Activated CD8-positive, alpha-beta memory T cell treated with anti-CD3 and anti-CD28 coated beads, Interleukin-2, amount 50 U/mL, for 48 hours (primary cell): ENCODE results near the gene ESRRA.

Source experiments
- DNase-seq: peaks from one replicate; pipeline ENCODE4 v3.0.0-alpha.2; 2020

Gene ESRRA

DNA sequence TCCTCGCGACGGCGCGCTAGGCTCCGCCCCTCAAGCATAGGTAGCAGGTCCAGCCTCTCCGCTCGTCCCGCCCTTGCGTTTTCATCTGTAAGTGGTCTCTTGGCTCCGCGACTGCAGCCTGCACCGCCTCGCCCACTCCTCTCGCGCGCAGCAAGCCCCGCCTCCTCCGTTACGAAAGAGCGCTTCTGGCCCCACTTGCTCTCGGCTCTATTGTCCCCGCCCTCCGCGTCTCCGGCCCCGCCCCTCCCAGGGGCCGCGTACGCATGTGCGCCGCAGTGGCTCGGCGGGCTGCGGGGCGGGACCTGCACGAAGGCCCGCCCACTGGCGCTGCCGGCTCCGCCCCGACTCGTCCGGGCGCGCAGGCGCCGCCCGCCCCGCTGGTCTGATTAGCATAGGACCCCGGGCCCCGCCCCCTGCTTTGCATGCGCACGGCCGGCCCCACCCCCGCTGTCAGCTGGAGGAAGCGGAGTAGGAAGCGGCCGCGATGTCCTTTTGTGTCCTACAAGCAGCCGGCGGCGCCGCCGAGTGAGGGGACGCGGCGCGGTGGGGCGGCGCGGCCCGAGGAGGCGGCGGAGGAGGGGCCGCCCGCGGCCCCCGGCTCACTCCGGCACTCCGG lies at the start of gene ESRRA:
Gene ESRRA, plus strand, starts transcription at position 450 of the 616 bp plus-strand sequence. CDS start 1,656 bp downstream, outside the sequence.
- peak; percentile 99 for DNase-seq

DNA sequence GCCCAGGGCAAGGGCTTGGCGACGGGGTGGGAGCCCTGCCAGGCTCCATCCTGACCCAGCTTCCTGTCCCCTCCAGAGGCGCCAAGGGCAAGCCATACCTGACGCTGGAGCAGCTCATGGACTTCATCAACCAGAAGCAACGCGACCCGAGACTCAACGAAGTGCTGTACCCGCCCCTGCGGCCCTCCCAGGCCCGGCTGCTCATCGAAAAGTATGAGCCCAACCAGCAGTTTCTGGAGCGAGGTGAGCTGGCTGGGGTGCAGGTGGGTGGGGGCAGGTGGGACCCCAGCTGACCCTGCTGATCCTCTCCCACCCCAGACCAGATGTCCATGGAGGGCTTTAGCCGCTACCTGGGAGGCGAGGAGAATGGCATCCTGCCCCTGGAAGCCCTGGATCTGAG lies 49.0 kb upstream of the ESRRA start:
- no peak for DNase-seq

DNA sequence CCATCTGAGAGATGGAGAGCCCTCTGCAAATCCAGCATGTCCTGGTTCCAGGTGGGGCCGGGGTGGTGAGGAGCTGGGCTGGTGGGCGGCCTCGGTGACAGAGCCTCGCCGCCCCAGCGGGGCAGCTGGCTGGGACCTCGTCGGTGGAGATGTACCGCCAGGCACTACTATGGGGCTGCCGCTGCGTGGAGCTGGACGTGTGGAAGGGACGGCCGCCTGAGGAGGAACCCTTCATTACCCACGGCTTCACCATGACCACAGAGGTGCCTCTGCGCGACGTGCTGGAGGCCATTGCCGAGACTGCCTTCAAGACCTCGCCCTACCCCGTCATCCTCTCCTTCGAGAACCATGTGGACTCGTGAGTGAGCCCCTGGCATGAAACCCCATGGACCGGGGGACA lies 47.0 kb upstream of the ESRRA start:
- DNase-seq: no peak

DNA sequence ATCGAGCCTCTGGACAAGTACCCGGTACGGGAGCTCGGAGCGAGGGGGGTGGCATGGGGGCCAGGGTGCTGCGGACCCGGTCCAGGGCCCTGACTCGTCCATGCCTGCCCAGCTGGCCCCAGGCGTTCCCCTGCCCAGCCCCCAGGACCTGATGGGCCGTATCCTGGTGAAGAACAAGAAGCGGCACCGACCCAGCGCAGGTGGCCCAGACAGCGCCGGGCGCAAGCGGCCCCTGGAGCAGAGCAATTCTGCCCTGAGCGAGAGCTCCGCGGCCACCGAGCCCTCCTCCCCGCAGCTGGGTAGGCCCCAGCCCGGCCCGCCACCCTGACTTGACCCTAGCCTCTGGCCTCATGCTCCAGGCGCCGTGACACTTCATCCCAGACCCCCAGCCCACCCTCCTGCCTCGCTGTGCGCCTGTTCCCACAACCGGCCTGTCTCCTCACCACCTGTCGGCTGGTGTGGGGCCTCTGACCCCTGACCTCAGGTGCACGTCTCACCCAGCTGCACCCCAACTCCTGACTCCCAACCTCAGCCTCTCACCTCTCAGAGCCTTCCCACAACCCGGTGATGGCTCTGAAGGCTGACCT lies 46.3 kb upstream of the ESRRA start:
- DNase-seq: no peak

DNA sequence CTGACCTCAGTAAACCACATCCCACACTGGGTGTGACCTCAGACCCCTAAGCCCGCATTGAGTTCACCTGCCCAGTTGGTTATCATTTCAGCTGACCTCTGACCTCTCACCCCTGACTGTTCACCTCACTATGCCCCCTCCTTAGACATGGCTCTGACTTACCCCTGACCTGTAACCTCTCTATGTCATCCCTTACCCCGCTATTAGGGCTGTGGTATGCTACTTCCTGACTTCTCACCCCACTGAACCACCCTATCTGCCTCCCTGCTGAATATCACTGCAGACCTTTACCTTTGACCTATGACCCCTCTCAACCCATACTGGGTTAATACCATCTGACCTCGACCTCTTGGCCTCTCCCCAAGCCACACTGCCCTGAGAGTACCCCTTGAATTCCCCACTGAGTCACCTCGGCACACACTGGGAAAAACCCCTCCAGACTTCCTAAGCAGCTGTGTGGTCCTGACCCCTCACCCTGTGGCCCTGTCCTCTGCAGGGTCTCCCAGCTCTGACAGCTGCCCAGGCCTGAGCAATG lies 45.7 kb upstream of the ESRRA start:
- no peak for DNase-seq

DNA sequence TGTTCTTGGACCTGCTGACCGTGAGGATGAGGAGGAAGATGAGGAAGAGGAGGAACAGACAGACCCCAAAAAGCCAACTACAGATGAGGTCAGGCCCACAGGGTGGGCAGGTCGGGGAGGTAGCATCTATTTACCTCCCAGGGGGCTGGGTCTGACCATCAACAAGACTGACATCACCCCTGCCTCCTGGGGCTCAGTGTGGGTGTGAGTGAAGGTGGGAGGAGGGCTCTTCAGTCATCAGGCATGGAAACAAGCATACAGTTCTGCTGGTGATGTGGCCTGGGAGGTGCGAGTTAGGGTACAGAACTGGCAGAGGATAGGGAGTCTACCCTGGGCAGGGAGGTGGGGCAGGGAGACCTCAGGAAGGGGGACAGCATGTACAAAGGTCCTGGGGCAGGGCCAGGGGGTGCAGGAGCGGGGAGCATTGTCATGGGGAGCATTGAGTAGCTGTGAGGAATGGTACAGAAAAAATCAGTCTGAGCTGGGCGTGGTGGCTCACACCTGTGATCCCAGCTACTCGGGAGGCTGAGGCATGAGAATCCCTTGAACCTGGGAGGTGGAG lies 45.1 kb upstream of the ESRRA start:
- no peak for DNase-seq

DNA sequence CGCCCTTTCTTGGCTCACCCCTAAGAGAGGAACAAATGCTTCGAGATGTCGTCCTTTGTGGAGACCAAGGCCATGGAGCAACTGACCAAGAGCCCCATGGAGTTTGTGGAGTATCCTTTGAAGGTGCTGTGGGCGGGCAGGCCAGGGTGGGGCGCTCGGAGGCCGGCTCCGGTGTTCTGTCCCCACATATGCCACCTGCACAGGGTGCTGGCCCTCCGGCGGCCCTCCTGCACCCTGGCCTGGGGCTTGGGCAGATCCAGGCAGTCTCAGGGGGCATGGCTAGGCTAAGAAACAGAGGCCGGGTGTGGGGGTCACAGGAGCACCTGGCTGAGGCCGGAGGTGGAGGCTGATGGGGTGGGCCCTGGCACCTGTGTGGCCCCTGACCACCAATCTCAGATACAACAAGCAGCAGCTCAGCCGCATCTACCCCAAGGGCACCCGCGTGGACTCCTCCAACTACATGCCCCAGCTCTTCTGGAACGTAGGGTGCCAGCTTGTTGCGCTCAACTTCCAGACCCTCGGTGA lies 43.7 kb upstream of the ESRRA start:
- no peak for DNase-seq

DNA sequence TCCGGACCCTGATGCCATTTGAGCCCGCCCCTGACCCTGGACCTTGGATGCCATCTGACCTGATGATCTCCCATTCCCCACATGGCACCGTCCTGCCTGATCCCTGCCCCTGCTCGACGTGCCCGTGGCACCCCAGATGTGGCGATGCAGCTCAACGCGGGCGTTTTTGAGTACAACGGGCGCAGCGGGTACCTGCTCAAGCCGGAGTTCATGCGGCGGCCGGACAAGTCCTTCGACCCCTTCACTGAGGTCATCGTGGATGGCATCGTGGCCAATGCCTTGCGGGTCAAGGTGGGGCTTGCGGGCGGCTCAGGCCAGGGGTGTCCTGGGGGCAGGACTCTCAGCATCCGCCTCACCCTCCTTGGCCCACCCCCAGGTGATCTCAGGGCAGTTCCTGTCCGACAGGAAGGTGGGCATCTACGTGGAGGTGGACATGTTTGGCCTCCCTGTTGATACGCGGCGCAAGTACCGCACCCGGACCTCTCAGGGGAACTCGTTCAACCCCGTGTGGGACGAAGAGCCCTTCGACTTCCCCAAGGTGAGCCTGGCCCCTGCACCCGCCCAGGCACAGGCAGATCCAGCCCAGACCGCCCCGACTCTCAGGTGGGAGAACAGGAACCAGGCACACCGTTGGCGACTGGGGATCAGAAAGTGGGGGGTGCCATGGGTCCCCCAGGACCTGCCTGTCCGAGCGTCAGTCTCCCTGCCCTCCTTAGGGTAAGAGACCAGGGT lies 42.9 kb upstream of the ESRRA start:
- DNase-seq: no peak

DNA sequence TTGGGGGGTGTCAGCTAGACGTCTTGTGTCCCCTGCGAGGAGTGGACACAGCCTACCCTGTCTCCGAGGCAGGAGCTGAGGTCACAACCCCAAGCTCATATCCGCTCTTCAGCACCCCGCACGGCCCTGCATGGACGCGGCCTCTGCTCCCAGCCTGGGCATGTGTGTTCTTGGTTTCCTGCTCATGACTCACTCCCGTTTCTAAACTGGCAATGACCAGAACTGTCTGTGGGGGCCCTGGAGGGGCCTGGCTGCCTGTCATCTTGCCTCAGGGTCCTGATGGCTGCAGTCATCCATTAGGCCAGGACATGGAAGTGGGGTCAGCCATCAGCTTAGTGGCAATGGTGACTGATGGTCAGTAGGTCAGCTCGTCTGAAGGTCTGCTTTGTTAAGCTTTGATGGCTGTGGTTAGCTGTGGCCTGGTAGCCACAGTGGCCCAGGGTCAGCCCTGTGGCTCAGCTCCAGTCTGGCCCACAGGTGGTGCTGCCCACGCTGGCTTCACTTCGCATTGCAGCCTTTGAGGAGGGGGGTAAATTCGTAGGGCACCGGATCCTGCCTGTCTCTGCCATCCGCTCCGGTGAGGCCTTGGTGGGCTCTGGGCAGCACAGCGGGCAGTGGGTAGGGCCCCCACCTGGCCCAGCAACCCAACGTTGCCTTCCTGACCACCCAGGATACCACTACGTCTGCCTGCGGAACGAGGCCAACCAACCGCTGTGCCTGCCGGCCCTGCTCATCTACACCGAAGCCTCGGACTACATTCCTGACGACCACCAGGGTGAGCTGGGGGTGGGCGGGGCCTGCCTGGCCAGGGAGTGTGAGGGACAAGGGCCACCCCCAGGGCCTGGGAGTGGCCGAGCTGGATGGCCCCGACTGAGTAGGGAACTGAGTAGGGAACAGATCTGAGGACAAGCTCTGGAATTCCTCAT lies 42.0 kb upstream of the ESRRA start:
- no peak for DNase-seq

DNA sequence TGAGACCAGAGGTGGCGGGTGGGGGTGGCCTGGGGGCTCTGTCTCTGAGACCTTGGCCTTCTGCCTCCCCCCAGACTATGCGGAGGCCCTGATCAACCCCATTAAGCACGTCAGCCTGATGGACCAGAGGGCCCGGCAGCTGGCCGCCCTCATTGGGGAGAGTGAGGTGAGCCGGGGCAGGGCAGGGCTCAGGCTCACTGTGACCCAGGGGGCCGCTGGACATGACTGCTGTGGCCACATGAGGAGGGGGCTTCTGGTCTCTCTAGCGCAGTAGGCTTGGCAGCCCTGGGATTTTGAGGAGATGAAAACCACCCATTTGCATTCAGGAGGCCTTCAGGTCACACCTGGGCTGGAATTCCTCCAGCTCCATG lies 41.4 kb upstream of the ESRRA start:
- no peak for DNase-seq

DNA sequence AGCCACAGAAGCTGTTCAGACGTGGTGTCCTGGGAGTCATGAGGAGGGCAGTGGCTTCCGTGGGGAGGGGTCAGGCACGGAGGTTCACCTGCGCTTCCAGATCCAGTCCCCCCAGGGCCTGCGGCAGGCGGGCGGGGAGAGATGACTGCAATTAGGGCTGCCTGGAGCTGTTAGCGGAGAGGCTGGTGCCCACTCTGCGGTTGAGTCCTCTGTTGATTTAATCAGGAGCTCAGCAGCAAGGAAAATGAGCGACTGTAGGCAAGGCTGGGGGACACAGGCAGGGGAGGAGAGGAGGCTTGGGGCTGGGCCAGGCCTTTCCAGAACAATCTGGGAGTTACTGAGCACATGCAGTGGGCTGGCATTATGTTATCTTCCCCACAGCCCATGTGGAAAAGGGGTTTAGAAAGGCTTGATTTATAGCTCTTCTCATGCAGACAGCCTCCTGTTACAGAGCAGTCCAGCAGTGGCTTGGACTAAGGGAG lies 40.9 kb upstream of the ESRRA start:
- DNase-seq: no peak

DNA sequence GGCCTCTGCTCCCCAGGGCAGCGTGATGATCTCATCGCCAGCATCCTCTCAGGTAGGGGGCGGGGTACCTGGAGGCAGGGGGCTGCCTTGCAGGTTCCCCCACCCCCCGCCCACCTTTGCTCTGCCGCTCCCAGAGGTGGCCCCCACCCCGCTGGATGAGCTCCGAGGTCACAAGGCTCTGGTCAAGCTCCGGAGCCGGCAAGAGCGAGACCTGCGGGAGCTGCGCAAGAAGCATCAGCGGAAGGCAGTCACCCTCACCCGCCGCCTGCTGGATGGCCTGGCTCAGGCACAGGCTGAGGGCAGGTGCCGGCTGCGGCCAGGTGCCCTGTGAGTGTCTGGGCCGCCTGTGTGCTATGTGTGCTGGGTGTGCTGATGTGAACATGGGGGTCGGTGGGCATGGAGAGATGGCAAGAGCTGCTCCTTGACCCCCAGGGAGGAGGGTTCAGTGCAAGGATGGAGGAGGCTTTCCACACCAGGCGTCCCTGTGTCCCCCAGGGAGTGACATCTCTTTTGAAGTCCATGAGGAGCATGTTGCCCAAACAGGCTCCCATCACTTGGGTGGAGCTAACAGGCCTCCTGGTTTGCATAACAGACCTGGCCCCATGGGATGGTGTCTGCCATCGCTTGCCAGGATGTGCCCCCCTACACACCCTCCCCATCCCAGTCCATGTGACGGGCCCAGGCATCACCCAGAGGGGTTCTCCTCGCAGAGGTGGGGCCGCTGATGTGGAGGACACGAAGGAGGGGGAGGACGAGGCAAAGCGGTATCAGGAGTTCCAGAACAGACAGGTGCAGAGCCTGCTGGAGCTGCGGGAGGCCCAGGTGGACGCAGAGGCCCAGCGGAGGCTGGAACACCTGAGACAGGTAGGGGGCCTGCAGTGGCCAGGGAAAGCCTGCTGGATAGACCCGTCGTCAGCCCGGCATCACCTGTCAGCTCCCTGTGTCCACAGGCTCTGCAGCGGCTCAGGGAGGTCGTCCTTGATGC lies 39.9 kb upstream of the ESRRA start:
- no peak for DNase-seq

DNA sequence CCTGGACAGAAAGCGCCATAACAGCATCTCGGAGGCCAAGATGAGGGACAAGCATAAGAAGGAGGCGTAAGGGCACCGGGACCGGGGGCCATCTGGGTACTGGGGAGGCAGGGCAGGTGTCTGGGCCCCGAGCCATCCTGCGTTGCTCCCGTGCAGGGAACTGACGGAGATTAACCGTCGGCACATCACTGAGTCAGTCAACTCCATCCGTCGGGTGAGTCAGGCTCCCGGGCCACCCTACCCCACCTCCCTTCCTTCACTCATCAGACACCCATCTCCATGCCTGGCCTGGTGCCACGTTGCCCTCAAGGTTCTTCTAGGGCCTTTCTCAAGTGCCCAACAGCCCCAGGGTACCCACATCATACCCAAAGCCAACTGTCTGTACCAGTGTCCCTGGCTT lies 39.0 kb upstream of the ESRRA start:
- no peak for DNase-seq

DNA sequence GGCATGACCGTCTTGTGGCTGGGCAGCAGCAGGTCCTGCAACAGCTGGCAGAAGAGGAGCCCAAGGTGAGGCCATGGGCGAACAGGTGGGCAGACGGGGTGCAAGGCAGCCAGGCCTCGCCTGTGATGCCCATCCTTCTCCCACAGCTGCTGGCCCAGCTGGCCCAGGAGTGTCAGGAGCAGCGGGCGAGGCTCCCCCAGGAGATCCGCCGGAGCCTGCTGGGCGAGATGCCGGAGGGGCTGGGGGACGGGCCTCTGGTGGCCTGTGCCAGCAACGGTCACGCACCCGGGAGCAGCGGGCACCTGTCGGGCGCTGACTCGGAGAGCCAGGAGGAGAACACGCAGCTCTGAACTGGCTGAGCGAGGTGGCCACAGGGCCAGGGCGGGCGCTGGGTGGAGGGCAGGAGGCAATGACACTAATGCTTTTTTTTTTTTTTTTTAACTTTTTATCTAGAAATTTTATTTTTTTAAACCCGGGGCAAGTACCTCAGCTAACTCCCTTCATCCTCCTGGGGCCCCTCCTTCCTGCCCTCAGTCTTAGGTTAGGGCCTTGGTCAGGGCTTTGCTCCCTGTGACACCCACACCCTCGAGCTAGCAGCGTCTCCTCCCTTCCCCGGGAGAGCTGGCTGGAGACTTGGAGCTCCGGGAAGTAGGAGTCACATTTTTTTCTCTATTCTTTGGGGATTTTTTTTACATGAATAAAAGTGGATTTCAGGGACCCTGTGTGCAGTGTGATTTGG lies 37.9 kb upstream of the ESRRA start:
- no peak for DNase-seq

DNA sequence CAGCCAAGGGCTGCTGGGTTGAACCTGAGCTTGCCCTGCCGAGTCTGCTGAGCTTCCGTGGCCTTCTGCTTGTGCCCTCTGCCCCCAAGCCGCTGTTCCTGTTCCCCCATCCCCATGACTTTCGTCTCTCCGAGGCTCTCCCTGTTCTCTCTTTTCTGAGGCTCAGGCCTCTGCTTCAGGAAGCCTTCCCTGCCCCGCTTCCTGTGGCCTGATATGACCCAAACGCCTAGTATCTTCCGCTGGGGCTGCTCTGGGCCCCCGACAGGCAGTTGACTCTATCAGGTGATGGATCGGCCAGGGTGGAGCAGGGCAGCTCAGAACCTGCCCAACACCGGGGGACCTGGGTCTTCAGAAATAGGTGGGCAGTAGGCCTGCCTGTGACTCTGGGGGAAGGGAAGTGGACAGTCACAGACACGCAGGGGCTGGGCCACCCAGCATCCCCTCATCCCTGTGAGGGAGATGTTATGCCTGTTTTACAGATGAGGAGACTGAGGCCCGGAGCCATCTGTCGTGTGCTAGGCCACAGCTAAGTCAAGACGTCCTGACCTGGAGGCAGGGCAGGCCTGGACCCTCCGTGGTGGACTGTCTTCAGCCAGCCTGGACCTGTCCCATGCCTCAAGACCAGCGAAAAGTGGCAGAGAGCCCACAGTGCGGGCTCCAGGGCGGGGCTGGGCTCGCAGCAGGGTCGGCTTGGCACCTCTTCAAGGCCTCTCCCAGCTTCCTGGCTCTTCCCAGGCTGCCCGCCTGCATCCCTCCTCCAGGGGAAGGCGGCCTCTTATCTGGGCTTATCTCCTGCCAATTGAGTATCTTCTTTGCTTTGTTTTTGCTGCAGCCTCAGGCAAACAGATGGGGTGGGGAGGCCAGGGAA lies 37.1 kb upstream of the ESRRA start:
- no peak for DNase-seq

DNA sequence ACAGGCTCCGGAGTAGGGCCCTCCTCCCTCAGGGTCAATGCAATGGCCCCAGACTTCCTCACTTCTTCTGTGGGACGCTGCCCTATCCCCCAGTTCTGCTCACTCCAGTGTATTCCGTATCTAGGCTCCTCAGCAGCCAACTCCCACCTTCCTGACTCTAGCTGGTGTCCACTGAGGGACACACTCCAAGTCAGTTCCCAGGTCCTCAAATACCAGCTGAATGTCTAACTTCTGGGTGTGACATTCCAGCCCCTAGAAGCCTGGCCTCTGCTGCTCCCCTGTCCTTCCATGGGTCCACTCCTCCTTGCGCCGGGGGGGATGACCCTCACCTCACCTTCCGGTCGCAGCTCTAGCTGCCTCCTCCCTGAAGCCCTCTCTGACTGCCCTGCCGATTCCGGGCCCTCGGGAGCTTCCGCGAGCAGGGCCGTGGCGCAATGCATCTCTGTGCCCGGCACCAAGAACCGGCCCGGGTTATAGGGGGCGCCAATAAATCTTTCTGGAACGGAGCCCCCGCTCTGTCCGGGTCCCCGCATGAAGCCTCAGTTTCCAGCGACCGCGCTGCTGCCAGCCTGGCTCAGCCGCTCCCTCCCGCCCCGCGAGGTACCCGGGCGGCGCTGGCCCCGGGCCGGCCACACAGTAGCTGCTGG lies 36.3 kb upstream of the ESRRA start:
- DNase-seq: peak; percentile 84

DNA sequence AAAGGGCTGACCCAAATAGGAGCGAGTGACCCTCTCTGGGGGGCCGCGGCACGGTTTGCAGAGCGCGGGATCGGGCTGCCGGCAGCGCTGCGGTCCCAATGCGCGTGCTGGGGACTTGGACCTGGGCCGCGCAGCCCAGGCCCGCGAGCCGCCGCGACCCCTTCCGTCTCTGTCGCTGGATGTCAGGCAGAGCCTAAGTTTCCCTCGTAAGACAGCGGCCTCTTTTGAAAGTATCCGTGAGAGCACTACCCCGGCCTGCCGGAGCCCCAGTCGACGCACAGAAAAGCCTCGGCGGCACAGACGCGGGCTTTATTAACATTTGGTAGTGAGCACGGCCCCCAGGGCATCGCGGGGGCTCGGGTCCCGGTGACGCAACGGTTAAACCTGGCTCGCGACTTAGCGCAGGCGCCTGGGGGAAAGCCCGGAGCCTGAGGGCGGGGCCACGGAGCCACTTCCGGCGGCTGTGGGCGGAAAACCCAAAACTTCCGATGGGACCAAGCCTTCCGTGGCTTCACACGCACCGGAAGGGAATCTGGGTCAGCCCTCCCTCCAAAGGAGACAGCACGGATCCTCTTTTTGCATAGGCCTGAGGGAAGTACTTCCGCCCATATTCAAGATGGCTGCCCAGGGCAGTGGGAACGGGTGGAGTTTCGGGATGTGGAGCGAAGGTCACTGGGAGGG lies 35.6 kb upstream of the ESRRA start:
- DNase-seq: peak; percentile 98
